HG03469 (cell line): ENCODE measurements around the gene FMN1.

Experiments
- ATAC-seq: cut with Tn5 transposase; IDR thresholded peaks from one replicate; pipeline ENCODE4 v1.9.1; 2021; ENCODE audit warnings: mild to moderate bottlenecking, moderate library complexity, moderate number of reproducible peaks; ENCODE audit not compliant: unreplicated experiment

Gene FMN1

DNA sequence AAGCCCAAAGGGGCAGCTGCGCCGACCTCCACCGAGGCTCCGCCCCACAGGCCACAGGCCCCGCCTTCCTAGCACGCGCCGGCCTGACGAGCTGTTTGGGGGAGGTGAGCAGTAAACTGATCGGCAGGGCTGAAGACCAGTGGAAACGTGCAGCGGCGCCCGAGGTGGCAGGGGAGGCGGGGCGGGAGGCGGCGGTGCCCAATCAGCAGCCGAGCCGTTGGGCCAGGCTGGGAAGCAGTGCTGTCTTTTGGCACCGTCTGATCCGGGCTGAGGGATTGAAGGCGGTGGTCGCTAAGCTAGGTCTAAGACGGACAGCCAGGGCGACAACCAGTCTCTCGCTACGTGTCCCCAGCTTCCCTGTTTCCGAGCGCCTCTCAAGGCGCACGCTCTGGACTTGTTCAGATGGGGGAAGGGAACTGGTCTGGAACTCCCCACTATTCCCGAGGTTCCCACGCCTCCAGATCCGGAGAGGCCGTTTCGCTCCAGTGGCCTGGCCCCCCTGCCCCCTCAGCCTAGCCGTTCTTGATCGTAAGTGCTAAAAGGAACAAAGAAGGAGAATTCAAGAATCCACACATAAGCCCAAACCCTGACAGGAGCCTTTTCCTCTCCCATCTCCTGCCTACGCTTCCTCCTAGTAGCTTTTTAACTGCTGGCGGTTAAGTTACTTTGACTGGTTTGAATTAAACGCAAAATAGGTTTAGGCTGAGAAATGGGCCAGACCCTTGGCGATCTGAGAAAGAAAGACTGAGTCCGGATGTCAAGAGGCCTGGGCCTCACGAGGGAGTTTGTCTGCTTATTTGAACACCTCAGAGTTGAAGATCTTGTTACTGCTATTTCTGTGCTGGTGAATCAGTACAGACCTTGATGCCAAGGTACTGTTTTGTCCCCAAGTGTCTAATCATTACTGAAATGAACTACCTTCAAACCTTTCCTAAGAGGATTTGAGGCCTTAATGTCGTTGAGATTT, at the start of gene FMN1:
TSS of gene FMN1 (minus strand) at position 11 of the 967 bp plus-strand sequence. CDS start 39,800 bp downstream, outside the sequence.
- ATAC-seq: peak; percentile 85

DNA sequence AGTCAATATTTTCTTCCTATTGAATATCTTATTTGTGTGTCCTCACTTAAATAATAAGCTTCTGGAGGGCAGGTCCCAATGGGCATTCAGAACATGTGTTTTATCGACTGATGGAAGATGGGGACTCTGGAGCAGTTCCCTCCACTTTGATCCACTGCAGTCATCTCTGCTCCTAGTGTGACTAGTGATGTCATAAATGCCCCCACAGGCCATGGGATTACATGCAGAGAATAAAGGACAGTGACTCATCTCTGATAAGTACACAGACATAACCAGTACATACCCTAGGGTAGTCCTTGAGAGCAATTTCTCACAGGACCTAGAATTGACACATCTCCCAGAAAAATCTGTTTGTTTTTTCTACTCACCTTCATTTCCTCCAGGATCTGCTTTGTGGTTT, 49.4 kb upstream of the FMN1 start:
- no peak for ATAC-seq

DNA sequence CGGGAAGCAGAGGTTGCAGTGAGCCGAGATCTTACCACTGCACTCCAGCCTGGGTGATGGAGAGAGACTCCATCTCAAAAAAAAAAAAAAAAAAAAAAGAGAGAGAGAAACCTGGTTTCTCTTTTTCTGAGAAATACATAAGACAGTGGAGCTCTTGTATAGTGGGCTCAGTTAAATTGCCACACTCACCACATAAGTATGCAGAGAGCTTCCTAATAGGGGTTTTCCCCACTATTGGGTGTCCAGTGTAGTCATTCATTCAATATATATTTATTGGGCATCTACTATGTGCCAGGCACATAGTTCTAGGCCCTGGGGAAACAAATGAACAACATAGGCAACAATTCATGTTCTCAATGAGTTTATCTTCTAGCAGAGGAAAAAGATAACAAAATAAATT, 48.9 kb upstream of the FMN1 start:
- no peak for ATAC-seq

GRCh38 chr15:33242669-33243191, 48.2 kb upstream of the FMN1 start:
- no peak for ATAC-seq

DNA sequence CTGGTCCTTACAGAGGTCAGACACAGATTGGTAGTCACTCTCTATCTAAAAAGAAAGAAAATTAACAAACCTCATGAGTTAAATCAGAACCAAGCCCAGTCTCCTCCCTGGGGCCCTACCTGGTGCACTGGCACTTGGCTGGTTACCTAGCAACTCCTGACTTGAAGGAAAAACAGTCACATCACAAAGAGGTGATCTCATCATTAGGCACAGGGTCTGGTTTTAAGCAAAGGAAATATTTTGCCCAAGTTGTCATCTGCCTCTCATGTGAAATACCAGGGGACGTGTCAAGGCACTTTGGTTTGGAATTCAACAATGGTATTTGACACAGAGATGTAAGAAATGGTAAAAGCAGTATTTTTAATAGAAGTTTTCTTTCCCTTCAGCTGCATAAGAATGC, 47.7 kb upstream of the FMN1 start:
- ATAC-seq: no peak

DNA sequence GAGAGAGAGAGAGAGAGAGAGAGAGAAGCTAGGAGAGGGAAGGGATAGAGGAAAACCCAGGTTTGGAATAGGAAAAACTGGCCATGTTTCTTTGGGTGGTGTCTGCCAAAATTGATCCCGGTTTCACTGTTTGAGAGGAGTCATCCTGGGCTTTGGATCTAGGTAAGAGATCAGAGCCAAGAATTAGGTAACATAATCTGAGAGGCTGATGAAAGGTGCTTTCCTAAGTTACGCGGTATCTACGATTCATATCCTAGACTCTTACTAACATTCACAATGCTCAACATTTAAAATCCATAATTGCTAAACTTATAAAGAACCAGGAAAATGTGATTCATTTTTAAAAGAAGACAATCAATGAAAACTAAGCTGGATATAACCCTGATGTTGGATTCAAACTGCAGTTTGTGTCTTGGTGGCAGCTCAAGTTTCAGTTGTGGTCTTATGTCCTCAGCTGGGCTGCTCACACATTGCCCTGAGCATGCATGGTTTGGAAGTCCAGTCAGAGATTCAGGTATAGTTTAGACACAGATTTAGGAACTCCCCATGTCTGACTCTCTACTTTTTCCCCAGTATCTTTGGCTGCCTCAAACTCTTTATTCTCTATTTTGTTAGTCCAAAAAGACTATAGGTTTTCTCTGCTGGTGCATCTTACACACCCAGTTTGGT, 42.5 kb upstream of the FMN1 start:
- no peak for ATAC-seq

DNA sequence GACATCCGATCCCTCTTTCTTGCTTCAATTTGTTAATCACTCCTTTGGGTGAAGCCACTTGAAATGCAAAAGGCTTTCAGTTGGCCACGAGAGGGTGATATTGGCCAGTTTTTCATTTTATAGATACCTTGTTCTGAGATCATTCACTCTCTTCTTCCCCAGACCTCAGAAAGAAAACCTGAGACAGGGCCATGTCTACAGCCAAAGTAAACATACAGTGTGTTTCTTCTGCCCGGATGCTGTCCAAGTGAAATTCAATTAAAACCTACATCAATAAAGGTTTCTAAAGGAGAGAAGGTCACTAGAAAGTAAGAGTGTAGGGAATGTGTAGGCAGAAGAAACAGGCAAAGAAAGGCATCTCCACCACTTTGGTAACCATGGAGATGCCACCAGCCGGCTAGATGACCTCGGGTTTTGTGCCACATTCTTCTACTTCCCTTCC, 39.5 kb upstream of the FMN1 start:
- no peak for ATAC-seq

DNA sequence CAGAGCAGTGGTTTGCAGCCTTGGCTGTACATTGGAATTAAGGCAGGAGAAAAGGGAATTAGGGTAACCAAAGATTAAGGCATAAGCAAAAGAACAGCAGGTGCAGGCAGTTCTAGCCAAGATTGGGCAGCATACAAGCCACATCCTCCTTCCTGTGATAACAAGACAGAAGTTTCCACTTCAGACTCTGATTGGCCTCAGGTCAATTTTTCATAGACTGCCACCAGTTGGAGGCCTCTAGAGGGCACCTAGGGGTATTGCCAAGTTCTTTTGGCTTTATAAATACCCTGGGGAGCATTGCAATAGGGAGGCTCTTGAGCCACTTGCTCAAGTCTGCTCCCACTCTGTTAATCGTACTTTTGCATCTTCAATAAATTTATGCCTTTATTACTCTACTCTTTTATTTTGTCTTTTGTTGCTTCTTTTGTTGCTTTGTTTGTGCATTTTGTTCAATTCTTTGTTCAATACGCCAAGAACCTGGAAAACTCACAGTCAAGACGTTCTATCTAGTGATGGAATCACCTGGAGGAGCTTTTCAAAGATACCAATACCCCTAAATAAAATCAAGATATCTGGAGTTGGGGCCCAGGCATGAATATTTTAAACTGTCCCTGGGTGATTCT, 32.2 kb upstream of the FMN1 start:
- no peak for ATAC-seq

DNA sequence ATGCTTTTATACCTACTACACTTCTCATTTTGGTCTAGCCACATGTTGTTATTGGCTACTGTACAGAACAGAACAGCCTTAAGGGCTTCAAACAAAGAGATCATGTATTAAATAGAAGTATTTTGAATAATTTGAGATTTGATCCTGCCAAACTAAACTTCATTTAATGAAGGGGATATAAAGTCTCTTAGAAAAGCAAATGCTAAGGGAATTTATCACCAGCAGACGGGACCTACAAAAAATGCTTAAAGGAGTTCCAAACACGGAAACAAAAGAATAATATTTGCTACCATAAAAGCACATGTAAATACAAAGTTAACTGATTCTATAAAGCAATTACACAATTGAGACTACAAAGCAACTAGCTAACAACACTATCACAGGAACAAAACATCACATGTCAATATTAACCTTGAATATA, 23.6 kb upstream of the FMN1 start:
- ATAC-seq: no peak

DNA sequence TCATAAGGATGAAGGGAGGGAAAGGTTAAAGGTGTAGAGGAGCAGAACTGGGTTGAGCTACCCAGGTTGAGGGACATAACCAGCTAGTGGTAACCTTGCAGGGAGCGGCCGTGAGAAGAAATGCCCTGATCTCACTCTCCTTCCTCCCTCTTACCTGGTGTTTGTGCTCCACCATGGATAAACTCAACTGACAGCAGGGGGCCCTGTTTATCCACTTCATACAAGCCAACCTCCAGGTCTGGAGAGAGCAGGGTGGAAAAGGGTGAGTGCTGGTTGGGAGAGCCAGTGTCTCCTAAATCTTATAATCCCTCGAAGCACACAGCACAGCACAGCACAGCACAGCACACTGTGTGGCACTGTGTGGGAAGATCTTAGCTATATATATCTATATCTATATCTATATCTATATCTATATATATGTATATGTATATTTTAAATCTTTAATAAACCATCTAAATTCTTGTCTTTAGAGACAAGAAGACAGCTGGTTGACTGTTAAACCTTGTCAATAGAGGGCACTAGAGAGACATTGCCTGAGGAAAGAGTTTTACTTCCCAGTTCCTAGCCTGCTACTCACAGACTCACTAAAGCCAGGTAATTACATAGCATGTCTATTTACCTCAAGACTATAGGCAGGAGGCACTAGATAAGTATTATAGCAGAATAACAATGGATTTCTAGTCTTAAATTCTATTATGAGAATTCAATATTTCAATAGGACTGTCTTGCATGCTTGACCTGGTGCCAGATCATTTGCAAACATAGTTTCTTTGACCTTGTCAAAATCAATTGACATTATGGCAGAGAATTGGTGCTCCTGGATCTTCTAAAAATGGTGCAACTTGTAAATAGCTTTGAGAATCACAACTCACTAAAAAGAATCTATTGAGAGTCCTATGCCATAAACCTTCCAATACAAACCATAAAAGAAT, 21.7 kb upstream of the FMN1 start:
- no peak for ATAC-seq

- no peak for ATAC-seq
These were observed 16.8 kb upstream of the FMN1 start for GRCh38 chr15:33211176-33211808.

- ATAC-seq: no peak
These were observed 15.3 kb upstream of the FMN1 start for GRCh38 chr15:33209575-33210481.

GRCh38 chr15:33207646-33208045, 13.1 kb upstream of the FMN1 start:
- ATAC-seq: no peak

- ATAC-seq: no peak
These were observed 11.9 kb upstream of the FMN1 start for GRCh38 chr15:33206366-33206765.

- ATAC-seq: no peak
These were observed 10.4 kb upstream of the FMN1 start for GRCh38 chr15:33204926-33205325.

- ATAC-seq: no peak
These were observed 9.6 kb upstream of the FMN1 start for GRCh38 chr15:33204087-33204486.

DNA sequence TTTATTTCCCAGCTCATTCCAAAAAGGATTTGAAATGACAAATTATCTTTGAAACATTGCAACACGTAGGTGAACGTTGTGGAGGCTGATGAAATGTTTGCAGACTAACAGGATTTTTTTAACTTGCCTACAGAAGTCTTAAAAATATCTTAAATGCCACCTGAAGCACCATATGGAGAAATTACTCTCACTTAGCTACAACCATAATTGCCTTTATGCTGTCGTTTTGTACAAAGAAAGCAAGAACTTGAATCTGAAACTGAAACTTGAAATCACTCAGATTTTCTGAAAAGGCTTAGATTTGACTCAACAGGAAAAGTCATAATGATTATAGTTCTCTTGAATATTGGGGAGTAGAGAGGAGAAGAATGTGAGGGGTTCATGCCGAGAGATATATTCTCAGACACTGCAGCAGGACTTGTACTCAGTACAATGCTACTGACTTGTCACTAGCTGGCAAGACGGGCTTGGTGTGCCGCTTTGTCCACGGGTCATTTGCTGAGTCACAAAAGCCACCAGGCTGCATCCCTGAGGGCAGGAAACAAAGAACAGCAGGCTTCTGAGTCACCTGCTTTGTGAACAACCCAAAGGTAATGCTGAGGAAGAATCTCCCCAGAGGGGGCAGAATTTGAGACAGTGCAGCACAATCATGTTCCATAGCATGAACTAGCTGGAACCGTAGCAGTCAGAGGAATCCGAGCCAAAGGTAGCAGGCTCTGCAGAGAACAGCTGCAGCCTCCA, 7.1 kb upstream of the FMN1 start:
- peak; percentile 77 for ATAC-seq

GRCh38 chr15:33200903-33201302, 6.4 kb upstream of the FMN1 start:
- ATAC-seq: no peak
